Aorta (tissue), 5 donors: ENCODE data around the gene LMOD2. TPM values are rescaled to one million over a fixed set of nuclear protein-coding genes. Genes with fewer than 3 reads are reported as not detected.

ENCODE experiments used
- ATAC-seq: fragments of 200-7000 bp; cut with Tn5 transposase; one replicate; pipeline ENCODE4 v1.9.1; 2022; ENCODE audit warnings: moderate library complexity; ENCODE audit not compliant: low FRiP score
- DNase-seq, 2 donors: peaks; one replicate each; pipeline ENCODE4 v3.0.0-alpha.2; 2020
- H3K27ac ChIP-seq, 2 donors: one replicate each; pipeline ENCODE4 v1.5.1; 2013; ENCODE audit warnings: low read length in 2 of 2, mild to moderate bottlenecking in 2 of 2, moderate library complexity in 2 of 2, control low read depth in 1 of 2, inconsistent platforms in 1 of 2, low read depth in 1 of 2
- H3K27me3 ChIP-seq, 2 donors: one replicate each; pipeline ENCODE4 v1.6.1; 2013; ENCODE audit warnings: control low read depth in 1 of 2, low read length in 1 of 2, mild to moderate bottlenecking in 1 of 2, moderate library complexity in 1 of 2; ENCODE audit not compliant: insufficient read depth in 2 of 2, control insufficient read depth in 1 of 2
- H3K36me3 ChIP-seq, 2 donors: one replicate each; pipeline ENCODE4 v1.6.1; 2013; ENCODE audit warnings: control low read depth in 1 of 2, low read length in 1 of 2, mild to moderate bottlenecking in 1 of 2; ENCODE audit not compliant: insufficient read depth in 2 of 2, control insufficient read depth in 1 of 2
- H3K4me1 ChIP-seq, 2 donors: one replicate each; pipeline ENCODE4 v1.6.1; 2013; ENCODE audit warnings: low read length in 2 of 2, control low read depth in 1 of 2, mild to moderate bottlenecking in 1 of 2, moderate library complexity in 1 of 2; ENCODE audit not compliant: insufficient read depth in 2 of 2, control insufficient read depth in 1 of 2
- H3K4me3 ChIP-seq, 2 donors: one replicate each; pipeline ENCODE4 v1.5.1; 2013; ENCODE audit warnings: low read length in 2 of 2, control low read depth in 1 of 2, mild to moderate bottlenecking in 1 of 2
- H3K9me3 ChIP-seq: one replicate; pipeline ENCODE4 v1.6.1; 2013; ENCODE audit warnings: mild to moderate bottlenecking, low read length; ENCODE audit not compliant: control insufficient read depth
- WGBS, 2 donors: extraction: QIAGEN DNeasy Blood & Tissue Kit; methylation state at CpG; one replicate each; pipeline ENCODE4 v1.1.7; 2013; 5-methylcytosine and 5-hydroxymethylcytosine counted together
- intact Hi-C, 2 donors: fragments of 100-400 bp; cut with DNase I; formaldehyde crosslinking; loops; one replicate each; pipeline versions ENCODE4 v1.14.2 to v1.15.0; 2022
- polyA plus RNA-seq, 2 donors: library from polyadenylated mRNA; stranded (reverse); fragments of 200-250 nt; gene quantifications; one replicate each; pipeline ENCODE4 v1.2.3, GENCODE V29; 2013
- total RNA-seq, 2 donors: library from RNA; stranded (reverse); fragmentation: NEBNext Ultra II Directional; extraction: Animal tissue kit (Norgen Biotek cat#: 25700); gene quantifications; one replicate each; pipeline ENCODE4 v1.2.1, GENCODE V29; 2021
- donor health status: healthy with polysubstance abuse.
- donor health status: Bipolar disorder and iron deficiency.
- donor health status: DM: no; HTN: no; CAD: no.
- donor health status: DM: no; HTN: no; CAD: no.
- donor health status: DM: yes; HTN: yes; CAD: no.

Gene LMOD2
- total and polyA plus RNA-seq, 4 donors = 1.8 TPM; not detected in 3

DNA sequence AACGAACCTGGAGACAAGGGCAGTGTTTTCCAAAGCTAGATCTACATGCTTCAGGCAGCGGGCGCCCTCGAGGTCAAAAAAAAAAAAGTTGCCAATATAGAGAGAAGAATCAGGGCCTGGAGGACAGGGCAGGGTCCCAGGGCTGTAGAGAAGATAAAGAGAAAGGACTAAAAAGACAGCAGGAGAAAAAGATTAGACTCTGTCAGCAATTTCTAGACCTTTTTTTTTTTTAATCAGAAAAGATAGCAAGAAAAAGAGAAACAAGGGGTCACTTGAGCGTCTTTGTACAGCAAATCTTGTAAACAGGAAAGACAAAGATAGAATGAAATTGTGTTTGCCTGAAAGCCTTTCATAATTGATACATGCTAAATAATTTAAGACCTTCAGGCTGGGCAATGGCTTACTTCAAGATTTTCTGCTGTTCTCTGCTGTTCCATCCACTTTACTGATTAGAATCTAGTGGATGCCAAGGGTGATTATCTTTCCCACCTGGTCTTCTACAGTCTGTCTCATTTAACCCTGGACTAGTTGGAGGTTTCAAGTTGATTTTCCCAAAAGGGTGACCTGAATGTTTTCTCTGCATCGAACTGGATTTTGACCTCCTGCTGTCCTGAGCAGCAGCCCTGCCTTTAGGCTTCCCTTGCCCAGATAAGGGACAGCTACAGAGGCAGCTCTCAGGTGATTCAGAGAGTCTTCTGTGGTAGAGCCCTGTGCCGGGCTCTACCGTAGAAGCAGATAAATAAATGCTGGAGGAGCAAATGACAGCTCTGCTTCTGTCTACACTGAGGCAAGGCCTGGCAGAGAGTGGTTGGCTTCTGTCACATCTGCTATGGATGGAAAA is 5.1 kb downstream of the LMOD2 start:
- Histone ChIP-seq H3K9me3 (no peaks in the 10 kb centered on the region), H3K27ac (no peak overlapping the region), H3K27me3 (no peaks in the 10 kb centered on the region), H3K36me3 (no peaks in the 10 kb centered on the region), H3K4me1 (no peaks in the 10 kb centered on the region), H3K4me3 (no peak overlapping the region)
- WGBS, 2 donors = 69 to 70% methylated on average over 8 of the region's 8 CpGs
- DNase-seq (no peak), ATAC-seq (no peak)
- intact Hi-C loops = no loop called here

DNA sequence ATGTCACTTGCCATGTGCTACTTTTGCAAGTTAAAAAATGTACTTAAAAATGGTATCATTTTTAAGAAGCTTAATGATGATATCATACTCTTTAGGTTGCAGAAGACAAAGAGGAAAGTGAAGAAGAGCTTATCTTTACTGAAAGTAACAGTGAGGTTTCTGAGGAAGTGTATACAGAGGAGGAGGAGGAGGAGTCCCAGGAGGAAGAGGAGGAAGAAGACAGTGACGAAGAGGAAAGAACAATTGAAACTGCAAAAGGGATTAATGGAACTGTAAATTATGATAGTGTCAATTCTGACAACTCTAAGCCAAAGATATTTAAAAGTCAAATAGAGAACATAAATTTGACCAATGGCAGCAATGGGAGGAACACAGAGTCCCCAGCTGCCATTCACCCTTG is 6.1 kb downstream of the LMOD2 start:
- DNase-seq (no peak), ATAC-seq (no peak)
- H3K4me3 ChIP-seq = no peak overlapping the region
- no peak overlapping the region for H3K27ac ChIP-seq
- no peaks in the 10 kb centered on the region for H3K27me3 ChIP-seq
- 83 to 92% methylated on average over 1 of the region's 1 CpG for WGBS, 2 donors
- no peaks in the 10 kb centered on the region for H3K4me1 ChIP-seq
- H3K36me3 ChIP-seq = no peaks in the 10 kb centered on the region
- intact Hi-C loops = no loop called here
- no peaks in the 10 kb centered on the region for H3K9me3 ChIP-seq

DNA sequence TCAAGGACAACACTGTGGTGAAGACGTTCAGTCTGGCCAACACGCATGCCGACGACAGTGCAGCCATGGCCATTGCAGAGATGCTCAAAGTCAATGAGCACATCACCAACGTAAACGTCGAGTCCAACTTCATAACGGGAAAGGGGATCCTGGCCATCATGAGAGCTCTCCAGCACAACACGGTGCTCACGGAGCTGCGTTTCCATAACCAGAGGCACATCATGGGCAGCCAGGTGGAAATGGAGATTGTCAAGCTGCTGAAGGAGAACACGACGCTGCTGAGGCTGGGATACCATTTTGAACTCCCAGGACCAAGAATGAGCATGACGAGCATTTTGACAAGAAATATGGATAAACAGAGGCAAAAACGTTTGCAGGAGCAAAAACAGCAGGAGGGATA is 6.6 kb downstream of the LMOD2 start:
- Histone ChIP-seq H3K36me3 (no peaks in the 10 kb centered on the region), H3K4me3 (no peak overlapping the region), H3K27ac (no peak overlapping the region), H3K27me3 (no peaks in the 10 kb centered on the region), H3K4me1 (no peaks in the 10 kb centered on the region), H3K9me3 (no peaks in the 10 kb centered on the region)
- intact Hi-C loops = no loop called here
- ATAC-seq (no peak), DNase-seq (no peak)
- WGBS, 2 donors = 89 to 92% methylated on average over 15 of the region's 15 CpGs

DNA sequence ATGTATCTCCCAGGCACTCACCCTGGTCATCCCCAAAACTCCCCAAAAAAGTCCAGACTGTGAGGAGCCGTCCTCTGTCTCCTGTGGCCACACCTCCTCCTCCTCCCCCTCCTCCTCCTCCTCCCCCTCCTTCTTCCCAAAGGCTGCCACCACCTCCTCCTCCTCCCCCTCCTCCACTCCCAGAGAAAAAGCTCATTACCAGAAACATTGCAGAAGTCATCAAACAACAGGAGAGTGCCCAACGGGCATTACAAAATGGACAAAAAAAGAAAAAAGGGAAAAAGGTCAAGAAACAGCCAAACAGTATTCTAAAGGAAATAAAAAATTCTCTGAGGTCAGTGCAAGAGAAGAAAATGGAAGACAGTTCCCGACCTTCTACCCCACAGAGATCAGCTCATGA is 7.1 kb downstream of the LMOD2 start:
- no peak for DNase-seq

DNA sequence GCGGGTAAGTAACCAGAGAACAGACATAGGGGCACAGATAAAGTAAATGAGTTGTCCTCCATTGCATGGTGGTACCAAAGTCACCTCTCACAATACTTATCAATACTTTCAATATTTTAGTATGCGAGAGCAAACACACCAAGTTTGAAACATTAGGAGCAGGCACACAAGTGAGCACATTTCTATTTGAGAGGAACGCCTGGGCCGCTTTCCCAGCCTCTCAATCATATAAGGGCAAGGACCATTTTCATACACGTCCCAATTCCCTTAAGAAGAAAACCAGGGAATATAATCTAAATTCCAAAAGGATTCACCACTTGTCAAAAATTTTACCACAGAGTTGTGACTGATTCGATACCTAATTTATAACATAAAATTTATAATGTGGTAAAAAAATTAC is 7.5 kb downstream of the LMOD2 start:
- intact Hi-C loops = no loop called here
- Histone ChIP-seq H3K27ac (no peak overlapping the region), H3K4me3 (no peak overlapping the region), H3K27me3 (no peaks in the 10 kb centered on the region), H3K9me3 (no peaks in the 10 kb centered on the region), H3K36me3 (no peaks in the 10 kb centered on the region), H3K4me1 (no peaks in the 10 kb centered on the region)
- DNase-seq = no peak
- 82 to 87% methylated on average over 6 of the region's 6 CpGs for WGBS, 2 donors
- ATAC-seq = no peak

More for the DNA sequence above, 7.1 kb downstream of the LMOD2 start:
- H3K27me3 ChIP-seq = no peaks in the 10 kb centered on the region
- H3K27ac ChIP-seq = no peak overlapping the region
- no peak for ATAC-seq
- H3K4me3 ChIP-seq = no peak overlapping the region
- H3K9me3 ChIP-seq = no peaks in the 10 kb centered on the region
- 57 to 58% methylated on average over 3 of the region's 3 CpGs for WGBS, 2 donors
- no peaks in the 10 kb centered on the region for H3K4me1 ChIP-seq
- intact Hi-C loops = no loop called here
- no peaks in the 10 kb centered on the region for H3K36me3 ChIP-seq

DNA sequence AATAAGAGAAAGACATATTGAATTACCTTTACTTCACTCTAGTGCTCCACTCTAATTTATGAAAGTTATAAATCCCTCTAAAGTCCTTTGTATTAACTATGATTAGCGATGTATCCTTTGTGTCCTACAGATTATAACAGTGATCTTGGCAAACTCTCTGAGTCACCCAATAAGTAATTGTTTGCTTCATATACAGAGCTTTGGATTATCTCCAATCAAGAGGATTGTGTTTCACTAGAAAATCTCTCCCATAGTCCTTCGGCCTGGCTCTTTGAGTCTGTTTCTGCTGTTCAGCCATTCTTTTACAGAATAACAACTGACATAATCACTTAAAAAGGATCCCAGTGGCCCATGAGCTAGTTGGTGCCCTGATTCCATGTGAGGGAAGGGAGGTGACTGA is 9.5 kb downstream of the LMOD2 start:
- intact Hi-C loops = no loop called here
- H3K27me3 ChIP-seq = no peaks in the 10 kb centered on the region
- H3K4me3 ChIP-seq = no peak overlapping the region
- DNase-seq (no peak), ATAC-seq (no peak)
- H3K36me3 ChIP-seq = no peaks in the 10 kb centered on the region
- H3K4me1 ChIP-seq = no peaks in the 10 kb centered on the region
- WGBS, 2 donors = 79 to 83% methylated on average over 2 of the region's 2 CpGs
- H3K9me3 ChIP-seq = no peaks in the 10 kb centered on the region
- H3K27ac ChIP-seq = no peak overlapping the region

DNA sequence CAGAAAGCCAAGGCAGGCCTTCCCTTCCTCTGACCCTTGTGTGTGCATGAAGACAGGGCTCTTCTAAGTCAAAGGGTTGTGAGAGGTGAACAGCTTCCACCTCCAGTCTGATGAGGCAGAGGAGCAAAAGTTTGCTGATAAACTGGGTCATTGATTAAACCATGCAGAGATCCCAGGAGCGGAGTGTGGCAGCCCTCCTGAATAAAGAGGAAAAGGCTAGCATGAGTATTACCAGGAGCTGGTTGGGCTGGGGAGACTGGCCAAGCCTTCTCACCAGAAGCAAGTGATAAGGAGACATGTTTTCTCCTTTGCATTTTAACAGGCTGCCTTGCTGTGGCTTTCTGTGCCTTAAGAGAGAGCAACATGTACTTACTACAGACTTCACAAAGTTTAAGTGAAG is 10.2 kb downstream of the LMOD2 start:
- H3K36me3 ChIP-seq = no peaks in the 10 kb centered on the region
- WGBS, 2 donors = 57 to 71% methylated on average over 1 of the region's 1 CpG
- ATAC-seq (no peak), DNase-seq (no peak)
- H3K27ac ChIP-seq = no peak overlapping the region
- intact Hi-C loops = no loop called here
- no peaks in the 10 kb centered on the region for H3K4me1 ChIP-seq
- no peak overlapping the region for H3K4me3 ChIP-seq
- H3K9me3 ChIP-seq = no peaks in the 10 kb centered on the region
- H3K27me3 ChIP-seq = no peaks in the 10 kb centered on the region

DNA sequence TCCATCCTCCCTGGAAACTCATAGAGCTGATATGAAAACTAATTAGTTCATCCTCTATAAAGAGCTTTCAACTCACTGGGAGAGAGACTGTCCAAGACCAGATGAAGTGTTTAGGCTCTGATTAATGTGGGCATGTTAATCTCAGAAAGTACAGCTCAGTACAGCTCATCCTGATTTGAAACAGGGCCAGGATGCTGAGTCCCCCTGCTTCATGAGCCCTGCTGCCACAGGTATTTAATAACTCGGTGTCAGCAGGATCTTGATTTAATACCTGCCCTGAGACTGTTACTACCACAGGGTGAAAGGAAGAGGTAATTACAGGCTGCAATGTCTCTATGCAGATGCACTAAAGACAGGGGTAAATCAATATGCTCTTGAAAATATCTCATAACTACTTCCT is 10.8 kb downstream of the LMOD2 start:
- Histone ChIP-seq H3K9me3 (no peaks in the 10 kb centered on the region), H3K4me3 (no peak overlapping the region), H3K27ac (no peak overlapping the region), H3K36me3 (no peaks in the 10 kb centered on the region), H3K4me1 (no peaks in the 10 kb centered on the region), H3K27me3 (no peaks in the 10 kb centered on the region)
- intact Hi-C loops = no loop called here
- WGBS, 2 donors = 65 to 94% methylated on average over 1 of the region's 1 CpG
- no peak for DNase-seq
- ATAC-seq = no peak

DNA sequence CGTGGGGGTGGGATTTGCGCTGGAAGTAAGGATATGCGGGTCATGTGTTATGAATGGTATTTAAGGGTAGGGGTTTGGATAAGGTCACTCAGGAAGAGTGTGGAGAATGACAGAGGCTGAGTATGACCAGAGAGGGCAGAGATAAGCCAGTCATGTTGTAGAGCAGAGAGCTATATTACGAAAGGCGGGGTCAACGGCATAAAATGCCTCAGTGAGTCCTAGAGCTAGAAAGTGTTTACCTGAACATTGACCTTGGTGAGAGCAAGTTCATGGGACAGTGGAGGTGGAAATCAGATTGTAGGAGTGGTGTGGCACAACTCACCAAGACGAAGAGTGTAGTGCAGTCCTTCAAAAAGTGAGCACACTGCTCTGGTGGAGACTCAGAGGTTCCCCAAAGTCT is 13.8 kb downstream of the LMOD2 start:
- H3K36me3 ChIP-seq = no peaks in the 10 kb centered on the region
- WGBS, 2 donors = 83 to 89% methylated on average over 7 of the region's 7 CpGs

More for the DNA sequence above, 13.8 kb downstream of the LMOD2 start:
- Histone ChIP-seq H3K4me3 (no peak overlapping the region), H3K27me3 (no peaks in the 10 kb centered on the region), H3K4me1 (no peaks in the 10 kb centered on the region), H3K27ac (no peak overlapping the region), H3K9me3 (no peaks in the 10 kb centered on the region)
- ATAC-seq (no peak), DNase-seq (no peak)
- intact Hi-C loops = no loop called here
